Measurements from ENCODE around the gene STK38L.
"Not testable (repeated sequence)": the region's sequence is repeated elsewhere in the genome, so short reads cannot be mapped to it uniquely, and the experiment has no call there.

Gene STK38L

GRCh38 chr12:27226407-27226929 is 17.6 kb upstream of the STK38L start:
- DNase-seq (ENCODE audit: low read depth in 3 of 3), result no peak

- DNase-seq (ENCODE audit: low read depth in 3 of 3), result no peak
Measured at GRCh38 chr12:27229367-27229766, 14.7 kb upstream of the STK38L start.

- DNase-seq (ENCODE audit: low read depth in 3 of 3), result not testable (repeated sequence)
Measured at GRCh38 chr12:27231374-27231773, 12.7 kb upstream of the STK38L start.

- DNase-seq (ENCODE audit: low read depth in 3 of 3), result no peak
Measured at GRCh38 chr12:27233814-27234213, 10.3 kb upstream of the STK38L start.

GRCh38 chr12:27236498-27236897 is 7.6 kb upstream of the STK38L start:
- no peak for DNase-seq (ENCODE audit: low read depth in 3 of 3)

GRCh38 chr12:27237790-27238771 is 6.0 kb upstream of the STK38L start:
- DNase-seq (ENCODE audit: low read depth in 3 of 3), result no peak

- DNase-seq (ENCODE audit: low read depth in 3 of 3), result no peak
Measured at GRCh38 chr12:27243006-27243405, 1.1 kb upstream of the STK38L start.

- no peak for DNase-seq (ENCODE audit: low read depth in 3 of 3)
Measured at GRCh38 chr12:27244689-27245488, 803 bp downstream of the STK38L start.

- DNase-seq (ENCODE audit: low read depth in 3 of 3), result no peak
Measured at GRCh38 chr12:27246141-27246540, 2.1 kb downstream of the STK38L start.

- DNase-seq (ENCODE audit: low read depth in 3 of 3), result no peak
Measured at GRCh38 chr12:27246774-27247173, 2.7 kb downstream of the STK38L start.

GRCh38 chr12:27252934-27253333 is 8.8 kb downstream of the STK38L start:
- DNase-seq (ENCODE audit: low read depth in 3 of 3), result no peak

- no peak for DNase-seq (ENCODE audit: low read depth in 3 of 3)
Measured at GRCh38 chr12:27253347-27253746, 9.3 kb downstream of the STK38L start.

GRCh38 chr12:27255806-27256205 is 11.7 kb downstream of the STK38L start:
- DNase-seq (ENCODE audit: low read depth in 3 of 3), result no peak

GRCh38 chr12:27257104-27257843 is 13.2 kb downstream of the STK38L start:
- DNase-seq (ENCODE audit: low read depth in 3 of 3), result no peak

- DNase-seq (ENCODE audit: low read depth in 3 of 3), result no peak
Measured at GRCh38 chr12:27260746-27261145, 16.7 kb downstream of the STK38L start.

GRCh38 chr12:27261866-27262265 is 17.8 kb downstream of the STK38L start:
- DNase-seq (ENCODE audit: low read depth in 3 of 3), result no peak

GRCh38 chr12:27270148-27270547 is 26.1 kb downstream of the STK38L start:
- DNase-seq (ENCODE audit: low read depth in 3 of 3), result no peak

GRCh38 chr12:27271206-27271605 is 27.1 kb downstream of the STK38L start:
- no peak for DNase-seq (ENCODE audit: low read depth in 3 of 3)

GRCh38 chr12:27272373-27273028 is 28.4 kb downstream of the STK38L start:
- no peak for DNase-seq (ENCODE audit: low read depth in 3 of 3)

GRCh38 chr12:27273114-27273513 is 29.0 kb downstream of the STK38L start:
- no peak for DNase-seq (ENCODE audit: low read depth in 3 of 3)

- DNase-seq (ENCODE audit: low read depth in 3 of 3), result no peak
Measured at GRCh38 chr12:27274706-27275105, 30.6 kb downstream of the STK38L start.

Measured in stimulated activated CD4-positive, alpha-beta T cell treated with anti-CD3 and anti-CD28 coated beads, TNF-alpha, amount 100 ng/mL, for 48 hours (primary cell).